Measurements from ENCODE around the gene FAHD2A. TPM values are rescaled to one million over a fixed set of nuclear protein-coding genes. Genes with fewer than 3 reads are reported as not detected.
"Not testable (repeated sequence)": the region's sequence is repeated elsewhere in the genome, so short reads cannot be mapped to it uniquely, and the experiment has no call there.

FAHD2A gene
- total RNA-seq, 1 donor from 2014 or later: 36.4 TPM

DNA sequence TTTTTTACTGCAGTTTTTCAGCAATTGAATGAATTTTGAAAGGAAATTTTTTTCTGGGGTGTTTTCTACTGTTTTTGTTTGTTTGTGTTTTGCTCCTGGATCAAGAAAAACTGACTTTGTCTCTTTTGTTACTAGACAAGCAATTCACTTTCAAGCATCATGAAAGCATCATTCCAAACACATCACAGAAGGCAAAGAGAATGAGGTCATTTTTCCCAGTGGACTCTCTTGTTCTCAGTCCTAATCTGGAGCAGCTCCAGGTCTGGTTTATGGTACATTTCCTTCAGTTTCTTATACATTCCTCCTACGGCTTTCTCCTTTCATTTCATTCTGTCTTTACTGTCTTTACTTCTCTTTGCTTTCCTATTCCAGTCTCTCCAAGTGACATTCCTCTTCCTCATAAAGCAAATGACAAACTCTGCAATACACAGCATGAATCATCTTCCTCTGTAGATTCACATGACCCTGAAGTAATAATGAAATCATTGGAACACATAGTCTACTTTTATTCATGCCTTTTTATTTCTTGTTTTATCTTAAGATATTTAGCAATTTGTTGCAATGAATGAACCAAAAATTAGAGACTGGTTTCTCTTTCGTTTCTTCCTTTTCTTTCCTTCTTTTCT, 40.1 kb downstream of the FAHD2A start:
- not testable (repeated sequence) for H4K20me1 ChIP-seq (ENCODE audit: low read depth); H3K27ac Mint-ChIP-seq; H3K27ac ChIP-seq; H3K4me3 ChIP-seq; H3K4me1 Mint-ChIP-seq; H3K27me3 Mint-ChIP-seq (ENCODE audit: insufficient read depth, low read depth); H3F3A ChIP-seq (ENCODE audit: low read depth); H3K9me3 Mint-ChIP-seq; H3K36me3 ChIP-seq; DNase-seq (ENCODE audit: low spot score); H3K9ac ChIP-seq; H3K4me1 ChIP-seq; H3K27me3 ChIP-seq; H3K79me2 ChIP-seq (ENCODE audit: low read depth); H3K4me2 ChIP-seq; H3K9me3 ChIP-seq (ENCODE audit: low read depth); H3K36me3 Mint-ChIP-seq; H2AFZ ChIP-seq (replicated peaks); H3K4me3 Mint-ChIP-seq

DNA sequence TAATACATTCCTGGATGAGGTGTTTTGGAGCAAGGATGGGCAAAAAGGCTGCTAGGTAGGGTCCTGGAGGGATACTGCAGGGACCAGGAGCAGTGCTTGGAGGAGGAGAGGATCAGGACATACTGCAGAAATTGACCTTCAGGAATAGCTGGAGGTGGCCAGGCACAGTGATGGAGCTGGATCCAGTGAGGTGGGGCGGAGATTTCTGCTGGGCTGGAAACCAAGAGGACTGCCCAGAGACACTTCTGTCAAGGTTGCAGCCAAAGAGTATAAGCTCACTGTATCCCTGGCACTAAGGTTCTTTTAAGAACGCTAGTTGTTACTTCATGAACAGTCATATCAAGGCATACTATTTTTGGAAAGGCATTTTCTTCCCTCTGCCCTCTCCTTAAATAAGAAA, 42.8 kb downstream of the FAHD2A start:
- H3K9ac ChIP-seq; H3K4me1 ChIP-seq; H3K27ac ChIP-seq; H3K36me3 Mint-ChIP-seq; H3K79me2 ChIP-seq (ENCODE audit: low read depth); H3K36me3 ChIP-seq; H2AFZ ChIP-seq (replicated peaks); H3K27me3 ChIP-seq; H3K4me2 ChIP-seq; H3K4me3 Mint-ChIP-seq; H3F3A ChIP-seq (ENCODE audit: low read depth); H3K27ac Mint-ChIP-seq; H3K4me3 ChIP-seq; H3K27me3 Mint-ChIP-seq (ENCODE audit: insufficient read depth, low read depth); H3K4me1 Mint-ChIP-seq; H3K9me3 Mint-ChIP-seq; H3K9me3 ChIP-seq (ENCODE audit: low read depth); DNase-seq (ENCODE audit: low spot score); H4K20me1 ChIP-seq (ENCODE audit: low read depth): not testable (repeated sequence)

DNA sequence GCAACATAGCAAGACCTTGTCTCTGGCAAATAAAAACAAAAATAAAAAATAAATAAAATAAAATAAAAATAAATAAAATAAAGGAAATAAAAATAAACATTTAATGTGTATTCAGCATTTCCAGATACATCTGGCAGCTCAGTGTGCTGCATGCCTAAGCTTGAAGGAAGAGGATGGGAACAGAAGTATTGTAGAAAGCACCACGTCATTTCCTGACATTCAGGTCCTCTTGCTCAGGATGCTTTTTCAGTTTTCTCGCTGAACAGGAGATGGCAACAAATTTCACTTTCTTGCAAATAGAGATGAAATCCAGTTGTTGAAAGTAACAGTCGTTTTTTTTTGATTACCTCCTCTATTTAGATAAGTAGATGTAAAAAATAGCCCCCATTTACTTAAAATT, 60.8 kb downstream of the FAHD2A start:
- H3K4me3 ChIP-seq; DNase-seq (ENCODE audit: low spot score); H3K36me3 ChIP-seq; H3K27ac ChIP-seq; H3K4me1 Mint-ChIP-seq; H3K4me1 ChIP-seq; H2AFZ ChIP-seq (replicated peaks); H3K4me3 Mint-ChIP-seq; H3K9me3 Mint-ChIP-seq; H3F3A ChIP-seq (ENCODE audit: low read depth); H3K4me2 ChIP-seq; H3K27ac Mint-ChIP-seq; H3K9me3 ChIP-seq (ENCODE audit: low read depth); H3K27me3 Mint-ChIP-seq (ENCODE audit: insufficient read depth, low read depth); H3K79me2 ChIP-seq (ENCODE audit: low read depth); H3K27me3 ChIP-seq; H4K20me1 ChIP-seq (ENCODE audit: low read depth); H3K36me3 Mint-ChIP-seq; H3K9ac ChIP-seq: not testable (repeated sequence)

Small RNAs within 50 kb of the gene (small RNA-seq; reads per million reads assigned to genes)
- gene AC133104.2: not detected

Other genes with a start within 250 kb of the FAHD2A start
- gene ZNF514, start 242.9 kb upstream of the FAHD2A start, total RNA-seq (ENCODE audit: low replicate concordance): 24.0 and 28.7 TPM in 2 replicates
- gene ZNF2, start 236.9 kb upstream of the FAHD2A start, total RNA-seq (ENCODE audit: low replicate concordance): 5.1 and 5.2 TPM in 2 replicates
- 15.4 and 20.6 TPM in 2 replicates for gene ZNF892, start 195.2 kb upstream of the FAHD2A start, total RNA-seq (ENCODE audit: low replicate concordance)
- 0.95 and 2.4 TPM in 2 replicates for gene PROM2, start 128.3 kb upstream of the FAHD2A start, total RNA-seq (ENCODE audit: low replicate concordance)
- gene KCNIP3, start 105.4 kb upstream of the FAHD2A start, total RNA-seq (ENCODE audit: low replicate concordance): 0.64 and 1.1 TPM in 2 replicates
- gene TRIM43B, start 82.0 kb downstream of the FAHD2A start, total RNA-seq (ENCODE audit: low replicate concordance): not detected in 2 replicates
- gene TRIM43, start 189.3 kb downstream of the FAHD2A start, total RNA-seq (ENCODE audit: low replicate concordance): not detected in 2 replicates